Measurements from ENCODE around the gene TUBA8. TPM values are rescaled to one million over a fixed set of nuclear protein-coding genes. Genes with fewer than 3 reads are reported as not detected.
A peak's percentile ranks its signal among the peaks of the same experiment; 100 is the strongest.
"Not testable (repeated sequence)": the region's sequence is repeated elsewhere in the genome, so short reads cannot be mapped to it uniquely, and the experiment has no call there.

The TUBA8 gene
- 1.8 and 2.3 TPM in 2 replicates for total RNA-seq

GRCh38 chr22:18110194-18110953 lies at the start of gene TUBA8:
Gene TUBA8 (plus strand): TSS chr22:18110809. CDS start chr22:18110866, 57 bp downstream.
- no peak for DNase-seq (ENCODE audit: low spot score)
- intact Hi-C loops (cut with micrococcal nuclease): loop anchor here (5.0 kb wide), 1 partner anchor 33 kb away; the partner anchor contains the start of gene PEX26
- Mint-ChIP-seq H3K27ac (no peak within 1 kb of the TSS), H3K27me3 (ENCODE audit: low read depth) (peaks cover 32% of the 10 kb centered on the region), H3K36me3 (ENCODE audit: low read depth) (peaks cover 20% of the 10 kb centered on the region), H3K4me1 (ENCODE audit: low read depth) (peaks cover 26% of the 10 kb centered on the region), H3K9me3 (peaks cover 18% of the 10 kb centered on the region), H3K4me3 (ENCODE audit: low read depth) (peak within 1 kb of the TSS; percentile 57)

- no peaks in the 10 kb centered on the region for H3K36me3 Mint-ChIP-seq (ENCODE audit: low read depth)
- peaks cover 44% of the 10 kb centered on the region for H3K27me3 Mint-ChIP-seq (ENCODE audit: low read depth)
- no peak overlapping the region for H3K4me3 Mint-ChIP-seq (ENCODE audit: low read depth)
- H3K9me3 Mint-ChIP-seq: no peaks in the 10 kb centered on the region
- H3K27ac Mint-ChIP-seq: no peak overlapping the region
- H3K4me1 Mint-ChIP-seq (ENCODE audit: low read depth): no peaks in the 10 kb centered on the region
- no peak for DNase-seq (ENCODE audit: low spot score)
- intact Hi-C loops (cut with micrococcal nuclease): no loop called here
These were observed 48.2 kb upstream of the TUBA8 start for GRCh38 chr22:18062421-18062820.

GRCh38 chr22:18063306-18063705 lies 47.3 kb upstream of the TUBA8 start:
- H3K4me1 Mint-ChIP-seq (ENCODE audit: low read depth): no peaks in the 10 kb centered on the region
- no peaks in the 10 kb centered on the region for H3K36me3 Mint-ChIP-seq (ENCODE audit: low read depth)
- H3K4me3 Mint-ChIP-seq (ENCODE audit: low read depth): no peak overlapping the region
- intact Hi-C loops (cut with micrococcal nuclease): no loop called here
- peaks cover 42% of the 10 kb centered on the region for H3K27me3 Mint-ChIP-seq (ENCODE audit: low read depth)
- H3K27ac Mint-ChIP-seq: no peak overlapping the region
- H3K9me3 Mint-ChIP-seq: no peaks in the 10 kb centered on the region
- DNase-seq (ENCODE audit: low spot score): no peak

GRCh38 chr22:18063715-18064114 lies 46.9 kb upstream of the TUBA8 start:
- H3K36me3 Mint-ChIP-seq (ENCODE audit: low read depth); intact Hi-C loops (cut with micrococcal nuclease); H3K4me3 Mint-ChIP-seq (ENCODE audit: low read depth); DNase-seq (ENCODE audit: low spot score); H3K9me3 Mint-ChIP-seq; H3K27ac Mint-ChIP-seq; H3K4me1 Mint-ChIP-seq (ENCODE audit: low read depth): not testable (repeated sequence)
- H3K27me3 Mint-ChIP-seq (ENCODE audit: low read depth): peaks cover 42% of the 10 kb centered on the region

- Mint-ChIP-seq H3K27me3 (ENCODE audit: low read depth) (peaks cover 39% of the 10 kb centered on the region), H3K36me3 (ENCODE audit: low read depth) (no peaks in the 10 kb centered on the region)
- intact Hi-C loops (cut with micrococcal nuclease): no loop called here
These were observed 46.0 kb upstream of the TUBA8 start for GRCh38 chr22:18064636-18065035.

GRCh38 chr22:18065256-18065655 lies 45.4 kb upstream of the TUBA8 start:
- H3K27me3 Mint-ChIP-seq (ENCODE audit: low read depth): peaks cover 38% of the 10 kb centered on the region
- H3K4me3 Mint-ChIP-seq (ENCODE audit: low read depth): no peak overlapping the region
- H3K9me3 Mint-ChIP-seq: no peaks in the 10 kb centered on the region
- intact Hi-C loops (cut with micrococcal nuclease): no loop called here
- H3K36me3 Mint-ChIP-seq (ENCODE audit: low read depth): no peaks in the 10 kb centered on the region
- DNase-seq (ENCODE audit: low spot score): no peak
- H3K27ac Mint-ChIP-seq: no peak overlapping the region
- H3K4me1 Mint-ChIP-seq (ENCODE audit: low read depth): no peaks in the 10 kb centered on the region

More at GRCh38 chr22:18064636-18065035, 46.0 kb upstream of the TUBA8 start:
- H3K4me3 Mint-ChIP-seq (ENCODE audit: low read depth): no peak overlapping the region
- no peaks in the 10 kb centered on the region for H3K4me1 Mint-ChIP-seq (ENCODE audit: low read depth)
- no peak overlapping the region for H3K27ac Mint-ChIP-seq
- no peaks in the 10 kb centered on the region for H3K9me3 Mint-ChIP-seq
- no peak for DNase-seq (ENCODE audit: low spot score)

GRCh38 chr22:18066181-18066859 lies 44.3 kb upstream of the TUBA8 start:
- no peak overlapping the region for H3K4me3 Mint-ChIP-seq (ENCODE audit: low read depth)
- intact Hi-C loops (cut with micrococcal nuclease): no loop called here
- DNase-seq (ENCODE audit: low spot score): no peak
- no peaks in the 10 kb centered on the region for H3K4me1 Mint-ChIP-seq (ENCODE audit: low read depth)
- H3K9me3 Mint-ChIP-seq: no peaks in the 10 kb centered on the region
- no peak overlapping the region for H3K27ac Mint-ChIP-seq
- H3K27me3 Mint-ChIP-seq (ENCODE audit: low read depth): peaks cover 39% of the 10 kb centered on the region
- H3K36me3 Mint-ChIP-seq (ENCODE audit: low read depth): no peaks in the 10 kb centered on the region

- peaks cover 39% of the 10 kb centered on the region for H3K27me3 Mint-ChIP-seq (ENCODE audit: low read depth)
These were observed 43.5 kb upstream of the TUBA8 start for GRCh38 chr22:18067121-18067520.

GRCh38 chr22:18067548-18068341 lies 42.9 kb upstream of the TUBA8 start:
- intact Hi-C loops (cut with micrococcal nuclease): no loop called here
- H3K4me3 Mint-ChIP-seq (ENCODE audit: low read depth): no peak overlapping the region
- peaks cover 39% of the 10 kb centered on the region for H3K27me3 Mint-ChIP-seq (ENCODE audit: low read depth)
- H3K27ac Mint-ChIP-seq: no peak overlapping the region
- no peak for DNase-seq (ENCODE audit: low spot score)
- H3K9me3 Mint-ChIP-seq: no peaks in the 10 kb centered on the region
- no peaks in the 10 kb centered on the region for H3K4me1 Mint-ChIP-seq (ENCODE audit: low read depth)
- H3K36me3 Mint-ChIP-seq (ENCODE audit: low read depth): no peaks in the 10 kb centered on the region

More at GRCh38 chr22:18067121-18067520, 43.5 kb upstream of the TUBA8 start:
- Mint-ChIP-seq H3K27ac (no peak overlapping the region), H3K4me3 (ENCODE audit: low read depth) (no peak overlapping the region), H3K36me3 (ENCODE audit: low read depth) (no peaks in the 10 kb centered on the region), H3K4me1 (ENCODE audit: low read depth) (no peaks in the 10 kb centered on the region), H3K9me3 (no peaks in the 10 kb centered on the region)
- DNase-seq (ENCODE audit: low spot score): no peak
- intact Hi-C loops (cut with micrococcal nuclease): no loop called here

GRCh38 chr22:18068381-18068988 lies 42.1 kb upstream of the TUBA8 start:
- no peak overlapping the region for H3K27ac Mint-ChIP-seq
- H3K36me3 Mint-ChIP-seq (ENCODE audit: low read depth): no peaks in the 10 kb centered on the region
- intact Hi-C loops (cut with micrococcal nuclease): no loop called here
- no peaks in the 10 kb centered on the region for H3K9me3 Mint-ChIP-seq
- no peak for DNase-seq (ENCODE audit: low spot score)
- H3K4me3 Mint-ChIP-seq (ENCODE audit: low read depth): no peak overlapping the region
- H3K27me3 Mint-ChIP-seq (ENCODE audit: low read depth): peaks cover 39% of the 10 kb centered on the region
- no peaks in the 10 kb centered on the region for H3K4me1 Mint-ChIP-seq (ENCODE audit: low read depth)

GRCh38 chr22:18069041-18069440 lies 41.6 kb upstream of the TUBA8 start:
- Mint-ChIP-seq H3K4me1 (ENCODE audit: low read depth) (no peaks in the 10 kb centered on the region), H3K4me3 (ENCODE audit: low read depth) (no peak overlapping the region), H3K27ac (no peak overlapping the region), H3K27me3 (ENCODE audit: low read depth) (peaks cover 39% of the 10 kb centered on the region), H3K9me3 (no peaks in the 10 kb centered on the region), H3K36me3 (ENCODE audit: low read depth) (no peaks in the 10 kb centered on the region)
- intact Hi-C loops (cut with micrococcal nuclease): no loop called here
- no peak for DNase-seq (ENCODE audit: low spot score)

- Mint-ChIP-seq H3K36me3 (ENCODE audit: low read depth) (no peaks in the 10 kb centered on the region), H3K27me3 (ENCODE audit: low read depth) (peaks cover 32% of the 10 kb centered on the region), H3K27ac (no peak overlapping the region), H3K4me1 (ENCODE audit: low read depth) (no peaks in the 10 kb centered on the region), H3K4me3 (ENCODE audit: low read depth) (no peak overlapping the region), H3K9me3 (no peaks in the 10 kb centered on the region)
- intact Hi-C loops (cut with micrococcal nuclease): no loop called here
- DNase-seq (ENCODE audit: low spot score): no peak
These were observed 40.6 kb upstream of the TUBA8 start for GRCh38 chr22:18070041-18070440.
